NCI-H2107 (cell line): ENCODE results near the gene SSC5D.

Source experiments
- DNase-seq: peaks from one replicate; lab custom pipeline; 2025; lab: John Stamatoyannopoulos, UW

The SSC5D gene

GRCh38 chr19:55455576-55456235 is 32.5 kb upstream of the SSC5D start:
- DNase-seq, result no peak

- no peak for DNase-seq
These were observed 31.9 kb upstream of the SSC5D start for GRCh38 chr19:55456347-55456746.

GRCh38 chr19:55457683-55458457 is 30.4 kb upstream of the SSC5D start:
- no peak for DNase-seq

- no peak for DNase-seq
These were observed 28.7 kb upstream of the SSC5D start for GRCh38 chr19:55459551-55459949.

GRCh38 chr19:55459950-55460657 is 28.1 kb upstream of the SSC5D start:
- DNase-seq, result no peak

GRCh38 chr19:55460670-55461258 is 27.5 kb upstream of the SSC5D start:
- no peak for DNase-seq

- peak; percentile 97 for DNase-seq
These were observed 26.8 kb upstream of the SSC5D start, which contains the start of gene ISOC2 for GRCh38 chr19:55461259-55461973. Gene ISOC2, minus strand, starts transcription at chr19:55461642. Its CDS starts 5,156 bp downstream, at chr19:55456486.

GRCh38 chr19:55461974-55462626 is 26.1 kb upstream of the SSC5D start:
- DNase-seq, result no peak

- DNase-seq, result no peak
These were observed 25.5 kb upstream of the SSC5D start for GRCh38 chr19:55462722-55463121.

GRCh38 chr19:55463583-55464031 is 24.6 kb upstream of the SSC5D start:
- no peak for DNase-seq

- no peak for DNase-seq
These were observed 24.1 kb upstream of the SSC5D start for GRCh38 chr19:55464039-55464661.

- no peak for DNase-seq
These were observed 23.6 kb upstream of the SSC5D start, which contains the start of gene C19orf85 for GRCh38 chr19:55464662-55465054. Gene C19orf85, minus strand, starts transcription at chr19:55464751. Its CDS starts 197 bp downstream, at chr19:55464554.

GRCh38 chr19:55465460-55466240 is 22.6 kb upstream of the SSC5D start:
- DNase-seq, result no peak

GRCh38 chr19:55466241-55466614 is 22.0 kb upstream of the SSC5D start:
- DNase-seq, result no peak

GRCh38 chr19:55467236-55468053 is 20.8 kb upstream of the SSC5D start:
- DNase-seq, result no peak

GRCh38 chr19:55468054-55468393 is 20.2 kb upstream of the SSC5D start:
- DNase-seq, result no peak

GRCh38 chr19:55471266-55471665 is 17.0 kb upstream of the SSC5D start:
- no peak for DNase-seq

- DNase-seq, result no peak
These were observed 15.8 kb upstream of the SSC5D start for GRCh38 chr19:55472463-55472862.
